NCI-H226 (cell line): ENCODE measurements around the gene SWAP70.
"Not testable (repeated sequence)": the region's sequence is repeated elsewhere in the genome, so short reads cannot be mapped to it uniquely, and the experiment has no call there.

Source experiments
- DNase-seq: peaks from one replicate; pipeline ENCODE4 v3.0.0-alpha.2; 2015

The SWAP70 gene

GRCh38 chr11:9693801-9694553 lies 30.1 kb downstream of the SWAP70 start:
- no peak for DNase-seq

GRCh38 chr11:9695228-9695627 lies 31.4 kb downstream of the SWAP70 start:
- DNase-seq, result not testable (repeated sequence)

DNA sequence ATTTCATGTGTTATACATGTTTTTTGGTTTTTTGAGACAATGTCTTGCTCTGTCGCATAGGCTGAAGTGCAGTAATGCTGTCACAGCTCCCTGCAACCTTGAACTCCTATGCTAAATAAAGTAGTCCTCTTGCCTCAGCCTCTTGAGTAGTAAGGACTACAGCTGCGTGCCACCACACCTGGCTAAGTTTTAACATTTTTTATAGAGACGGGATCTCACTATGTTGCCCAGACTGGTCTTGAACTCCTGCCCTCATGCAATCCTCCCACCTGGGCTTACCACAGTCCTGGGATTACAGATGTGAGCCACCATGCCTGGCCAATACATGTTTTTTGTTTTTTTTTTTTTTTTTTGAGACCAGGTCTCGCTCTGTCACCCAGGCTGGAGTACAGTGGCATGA lies 33.9 kb downstream of the SWAP70 start:
- DNase-seq, result no peak

- no peak for DNase-seq
Measured at GRCh38 chr11:9700105-9700801, 36.4 kb downstream of the SWAP70 start.

GRCh38 chr11:9701799-9702198 lies 37.9 kb downstream of the SWAP70 start:
- DNase-seq, result no peak

- no peak for DNase-seq
Measured at GRCh38 chr11:9703280-9703679, 39.4 kb downstream of the SWAP70 start.

GRCh38 chr11:9704037-9704436 lies 40.2 kb downstream of the SWAP70 start:
- no peak for DNase-seq

DNA sequence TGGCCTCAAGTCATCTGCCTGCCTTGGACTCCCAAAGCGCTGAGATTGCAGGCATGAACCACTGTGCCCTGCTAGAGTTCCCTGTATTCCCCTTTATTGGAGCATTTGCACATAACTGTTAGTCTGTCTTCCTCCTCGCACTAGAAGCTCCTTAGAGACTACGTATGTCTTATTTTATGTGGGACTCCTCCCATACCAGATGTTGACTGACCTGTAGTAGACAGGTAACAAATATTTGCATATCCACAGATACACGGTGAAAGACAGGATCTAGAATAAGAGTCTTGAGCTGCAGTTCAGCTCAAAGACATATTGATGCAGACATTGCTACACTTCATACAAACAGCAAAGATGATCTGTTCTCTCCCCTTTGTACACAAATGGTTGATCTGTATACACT lies 40.7 kb downstream of the SWAP70 start:
- no peak for DNase-seq

DNA sequence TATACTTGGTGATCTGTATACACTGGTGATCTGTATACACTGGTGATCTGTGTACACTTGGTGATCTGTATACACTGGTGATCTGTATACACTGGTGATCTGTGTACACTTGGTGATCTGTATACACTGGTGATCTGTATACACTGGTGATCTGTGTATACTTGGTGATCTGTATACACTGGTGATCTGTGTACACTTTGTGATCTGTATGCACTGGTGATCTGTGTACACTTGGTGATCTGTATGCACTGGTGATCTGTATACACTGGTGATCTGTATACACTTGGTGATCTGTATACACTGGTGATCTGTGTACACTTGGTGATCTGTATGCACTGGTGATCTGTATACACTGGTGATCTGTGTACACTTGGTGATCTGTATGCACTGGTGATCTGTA lies 41.5 kb downstream of the SWAP70 start:
- DNase-seq, result not testable (repeated sequence)

DNA sequence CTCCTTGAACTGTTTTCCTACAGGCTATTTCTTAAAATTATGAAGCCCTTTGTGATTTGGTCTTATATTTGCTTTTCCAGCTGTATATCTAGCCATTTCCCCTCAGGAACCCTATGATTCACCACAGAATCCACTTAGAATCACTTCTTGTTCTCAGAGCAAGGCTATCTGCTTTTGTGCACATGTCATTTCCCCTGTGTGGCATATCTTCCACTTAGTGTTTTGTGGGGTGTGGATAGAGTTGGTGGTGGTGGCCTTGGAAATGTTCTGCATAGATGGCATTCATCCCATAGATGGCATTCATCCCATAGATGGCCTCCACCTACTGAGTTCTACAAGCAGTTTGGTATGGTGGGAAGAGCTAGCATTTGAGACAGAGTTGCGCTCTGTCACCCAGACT lies 44.7 kb downstream of the SWAP70 start:
- no peak for DNase-seq

- no peak for DNase-seq
Measured at GRCh38 chr11:9710223-9710622, 46.3 kb downstream of the SWAP70 start.

- no peak for DNase-seq
Measured at GRCh38 chr11:9710852-9711251, 47.0 kb downstream of the SWAP70 start.

GRCh38 chr11:9711454-9712307 lies 47.8 kb downstream of the SWAP70 start:
- DNase-seq, result no peak

DNA sequence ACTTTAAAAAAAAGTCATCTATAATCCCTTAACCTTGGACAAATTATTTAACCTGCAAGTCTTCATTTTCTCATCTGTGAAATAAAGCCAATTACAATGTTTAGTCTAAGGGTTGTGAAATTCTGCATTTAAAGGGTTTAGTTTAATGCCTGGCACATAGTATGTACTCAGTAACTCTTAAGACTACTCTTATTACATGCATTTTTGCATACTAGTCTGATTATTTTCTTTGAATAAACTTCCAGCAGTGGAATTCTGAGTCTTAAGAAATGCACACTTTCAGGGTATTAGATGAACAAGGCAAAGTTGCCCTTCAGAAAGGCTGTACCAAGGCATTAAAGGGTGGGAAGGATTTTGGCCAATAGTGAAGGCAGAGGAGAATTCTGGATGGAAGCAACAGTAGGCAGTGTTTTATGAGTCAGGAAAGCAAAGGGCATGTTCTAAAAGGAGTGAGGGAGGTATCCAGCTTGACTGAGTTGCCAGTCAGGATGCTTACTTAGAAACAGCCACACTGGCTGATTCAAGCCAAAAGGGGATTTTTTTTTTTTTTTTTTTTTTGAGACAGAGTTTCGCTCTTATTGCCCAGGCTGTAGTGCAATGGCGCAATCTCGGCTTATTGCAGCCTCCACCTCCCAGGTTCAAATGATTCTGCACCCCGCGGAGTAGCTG lies 50.5 kb downstream of the SWAP70 start:
- DNase-seq, result no peak

GRCh38 chr11:9716275-9717039 lies 52.6 kb downstream of the SWAP70 start:
- peak; percentile 69 for DNase-seq

GRCh38 chr11:9717040-9717357 lies 53.1 kb downstream of the SWAP70 start:
- DNase-seq, result no peak

DNA sequence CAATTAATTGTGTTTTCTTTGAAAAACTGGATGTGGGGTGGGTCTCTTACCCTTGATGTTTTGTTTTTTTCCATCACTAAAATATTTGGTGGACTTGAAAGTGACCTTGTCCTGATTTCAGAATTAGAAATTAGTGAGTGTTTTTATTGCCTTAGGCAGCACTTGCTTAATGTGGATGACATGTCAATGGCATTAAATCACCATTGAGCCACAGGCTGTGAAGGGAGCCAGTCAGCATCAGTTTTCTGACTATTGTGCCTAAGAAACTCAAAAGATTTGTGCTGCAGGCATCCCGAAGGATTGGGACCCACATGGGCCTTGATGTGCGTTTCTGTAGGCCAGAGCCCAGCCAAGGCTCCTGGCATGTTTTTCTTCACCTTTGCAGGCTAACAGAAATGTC lies 53.8 kb downstream of the SWAP70 start:
- DNase-seq, result no peak

- DNase-seq, result no peak
Measured at GRCh38 chr11:9718147-9718546, 54.3 kb downstream of the SWAP70 start.

DNA sequence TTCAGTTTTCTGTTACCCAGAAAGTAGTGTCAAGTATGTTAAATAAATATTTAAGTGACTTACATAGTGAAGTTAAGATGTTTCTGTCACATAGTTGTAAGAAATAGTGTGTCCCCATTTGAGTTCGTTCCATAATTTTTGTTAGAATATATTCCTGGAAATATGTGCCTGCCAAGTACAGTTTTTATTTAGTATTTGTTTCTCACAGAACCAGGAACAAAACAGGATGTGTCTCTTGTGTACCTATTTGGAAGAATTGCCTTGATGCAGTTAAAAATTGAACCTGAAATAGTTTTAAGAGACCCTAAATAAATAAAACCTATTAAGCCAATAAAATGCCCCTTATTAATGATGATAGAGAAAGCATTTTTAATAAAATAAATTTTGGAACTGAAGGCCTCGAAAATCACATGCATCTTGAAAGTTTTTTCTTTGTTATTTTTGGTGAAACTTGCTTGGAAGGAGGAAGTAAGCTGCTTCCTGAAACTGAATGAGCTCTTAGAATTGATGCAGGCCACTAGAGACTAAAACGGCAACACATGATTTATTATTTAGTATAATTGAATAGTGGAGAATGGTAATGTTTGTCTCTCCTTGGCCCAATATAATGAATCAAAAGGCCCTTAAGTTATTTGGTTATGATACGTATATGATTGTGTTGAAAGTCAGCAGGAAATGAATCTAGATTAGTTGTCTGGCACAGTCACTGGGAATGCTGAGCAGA lies 55.9 kb downstream of the SWAP70 start:
- no peak for DNase-seq

GRCh38 chr11:9720290-9720630 lies 56.4 kb downstream of the SWAP70 start:
- DNase-seq, result no peak

DNA sequence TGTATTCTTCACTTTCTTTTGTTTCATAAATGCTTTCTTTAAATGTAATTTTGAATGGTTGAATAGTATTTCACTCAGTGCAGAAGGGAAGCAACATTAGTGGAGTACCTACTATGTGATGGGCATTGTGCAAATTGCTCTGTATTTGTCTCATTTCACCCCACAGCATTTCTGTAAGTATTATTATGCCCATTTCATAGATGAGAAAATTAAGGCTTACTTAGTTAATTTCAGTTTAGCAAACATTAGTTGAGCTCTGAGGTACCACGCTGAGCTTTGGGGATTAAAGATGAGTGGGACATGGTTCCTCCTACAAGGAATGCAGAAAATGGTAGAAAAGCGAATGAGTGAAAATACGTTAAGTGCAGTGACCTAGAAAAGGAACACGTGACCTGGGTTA lies 58.1 kb downstream of the SWAP70 start:
- DNase-seq, result no peak

GRCh38 chr11:9722893-9723292 lies 59.0 kb downstream of the SWAP70 start:
- no peak for DNase-seq
